SIG-M5 (cell line): ENCODE results near the gene DNASE1L1.

Source experiments
- DNase-seq: peaks from one replicate; lab custom pipeline; 2025; lab: John Stamatoyannopoulos, UW

Gene DNASE1L1

GRCh38 chrX:154436374-154436982, 27.4 kb upstream of the DNASE1L1 start:
- DNase-seq: no peak

DNA sequence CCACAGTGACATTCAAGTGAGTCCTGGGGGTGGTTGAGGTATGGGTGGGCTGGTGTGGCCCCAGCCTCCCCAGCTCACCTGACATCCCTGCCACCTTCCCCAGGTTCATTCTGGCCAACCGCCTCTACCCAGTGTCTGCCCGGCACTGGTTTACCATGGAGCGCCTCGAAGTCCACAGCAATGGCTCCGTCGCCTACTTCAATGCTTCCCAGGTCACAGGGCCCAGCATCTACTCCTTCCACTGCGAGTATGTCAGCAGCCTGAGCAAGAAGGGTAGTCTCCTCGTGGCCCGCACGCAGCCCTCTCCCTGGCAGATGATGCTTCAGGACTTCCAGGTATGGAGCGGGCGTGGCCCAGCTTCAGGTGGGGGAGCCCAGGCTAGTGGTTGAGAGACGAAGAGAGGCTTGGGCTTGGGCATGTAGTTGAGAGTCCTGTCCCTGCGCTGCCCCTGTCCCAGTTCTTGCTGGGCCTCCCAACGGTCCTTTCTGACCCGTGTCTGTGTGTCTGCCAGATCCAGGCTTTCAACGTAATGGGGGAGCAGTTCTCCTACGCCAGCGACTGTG, 26.2 kb upstream of the DNASE1L1 start:
- no peak for DNase-seq

DNA sequence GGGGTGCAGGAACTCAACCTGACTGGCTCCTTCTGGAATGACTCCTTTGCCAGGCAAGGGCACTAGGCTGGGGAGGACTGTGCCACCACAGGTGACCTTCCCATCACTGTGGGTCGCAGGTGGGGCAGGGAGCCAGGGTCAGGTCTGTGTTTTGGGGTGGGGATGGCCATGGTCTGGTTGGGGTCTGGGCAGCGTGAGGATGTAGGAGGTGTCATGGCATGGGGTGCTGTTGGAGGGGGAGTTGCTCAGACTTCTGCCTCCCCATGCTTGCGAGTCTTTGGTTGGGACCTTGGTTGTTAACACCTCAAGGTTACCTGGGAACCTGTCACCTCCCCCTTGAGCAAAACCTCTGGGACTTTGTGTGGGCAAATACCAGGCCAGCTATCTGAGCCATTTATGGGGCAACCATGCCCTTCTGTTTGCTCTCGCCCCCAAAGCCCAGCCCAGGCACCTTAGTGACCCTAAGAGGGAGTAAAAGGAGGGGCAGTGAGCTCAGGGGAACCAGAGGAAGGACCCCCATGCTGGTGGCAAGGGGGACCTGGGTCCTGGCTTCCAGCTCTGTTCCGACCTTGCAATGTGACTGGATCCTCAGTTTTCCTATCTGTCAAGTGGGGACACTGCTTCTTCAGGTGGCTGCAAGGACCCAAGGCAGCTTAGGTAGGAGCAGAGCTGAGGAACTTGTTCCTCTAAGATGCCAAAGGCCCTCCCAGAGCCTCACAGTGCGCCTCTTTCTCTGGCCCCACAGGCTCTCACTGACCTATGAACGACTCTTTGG, 25.5 kb upstream of the DNASE1L1 start:
- no peak for DNase-seq

- no peak for DNase-seq
Observed at GRCh38 chrX:154433605-154434004, 24.6 kb upstream of the DNASE1L1 start.

GRCh38 chrX:154432210-154432609, 23.2 kb upstream of the DNASE1L1 start:
- no peak for DNase-seq

- no peak for DNase-seq
Observed at GRCh38 chrX:154431341-154431740, 22.3 kb upstream of the DNASE1L1 start.

DNA sequence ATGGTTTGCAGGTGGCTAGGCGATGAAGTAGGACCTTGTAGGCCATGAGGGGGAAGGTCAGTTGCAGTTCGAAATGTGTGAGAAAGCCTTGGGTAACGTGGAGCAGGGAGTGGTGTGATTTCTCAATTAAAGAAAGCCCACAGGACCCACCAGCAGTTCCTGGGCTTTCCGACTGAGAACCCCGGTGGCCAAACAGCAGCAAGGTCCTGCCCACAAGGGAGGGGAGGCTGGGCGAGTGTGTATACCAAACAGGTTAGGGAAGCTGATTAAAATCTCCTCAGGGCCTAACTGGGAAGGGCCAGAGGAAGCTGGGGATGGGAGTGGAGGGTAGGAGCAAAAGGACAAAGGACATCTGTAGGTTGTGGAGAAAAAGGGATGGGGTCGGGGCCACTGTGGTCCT, 21.9 kb upstream of the DNASE1L1 start:
- no peak for DNase-seq

DNA sequence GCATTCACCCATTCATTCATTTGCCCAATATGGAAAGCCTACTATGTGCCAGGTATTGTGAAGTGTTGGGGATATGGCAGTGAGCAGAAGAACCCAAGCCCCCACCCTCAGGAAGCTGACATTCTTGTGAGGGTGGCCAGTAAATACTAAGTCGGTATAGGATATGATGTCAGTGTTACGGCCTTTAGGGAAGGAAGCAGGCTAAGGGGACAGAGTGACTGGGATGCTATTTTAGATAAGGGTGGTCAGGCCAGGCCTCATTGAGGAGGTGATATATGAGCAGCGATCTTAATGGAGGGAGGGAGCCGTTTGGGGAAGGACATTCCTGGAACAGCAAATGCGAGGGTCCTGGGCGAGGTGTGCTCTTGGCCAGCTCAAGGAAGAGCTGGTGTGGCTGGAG, 21.4 kb upstream of the DNASE1L1 start:
- no peak for DNase-seq

- no peak for DNase-seq
Observed at GRCh38 chrX:154429711-154430110, 20.7 kb upstream of the DNASE1L1 start.

DNA sequence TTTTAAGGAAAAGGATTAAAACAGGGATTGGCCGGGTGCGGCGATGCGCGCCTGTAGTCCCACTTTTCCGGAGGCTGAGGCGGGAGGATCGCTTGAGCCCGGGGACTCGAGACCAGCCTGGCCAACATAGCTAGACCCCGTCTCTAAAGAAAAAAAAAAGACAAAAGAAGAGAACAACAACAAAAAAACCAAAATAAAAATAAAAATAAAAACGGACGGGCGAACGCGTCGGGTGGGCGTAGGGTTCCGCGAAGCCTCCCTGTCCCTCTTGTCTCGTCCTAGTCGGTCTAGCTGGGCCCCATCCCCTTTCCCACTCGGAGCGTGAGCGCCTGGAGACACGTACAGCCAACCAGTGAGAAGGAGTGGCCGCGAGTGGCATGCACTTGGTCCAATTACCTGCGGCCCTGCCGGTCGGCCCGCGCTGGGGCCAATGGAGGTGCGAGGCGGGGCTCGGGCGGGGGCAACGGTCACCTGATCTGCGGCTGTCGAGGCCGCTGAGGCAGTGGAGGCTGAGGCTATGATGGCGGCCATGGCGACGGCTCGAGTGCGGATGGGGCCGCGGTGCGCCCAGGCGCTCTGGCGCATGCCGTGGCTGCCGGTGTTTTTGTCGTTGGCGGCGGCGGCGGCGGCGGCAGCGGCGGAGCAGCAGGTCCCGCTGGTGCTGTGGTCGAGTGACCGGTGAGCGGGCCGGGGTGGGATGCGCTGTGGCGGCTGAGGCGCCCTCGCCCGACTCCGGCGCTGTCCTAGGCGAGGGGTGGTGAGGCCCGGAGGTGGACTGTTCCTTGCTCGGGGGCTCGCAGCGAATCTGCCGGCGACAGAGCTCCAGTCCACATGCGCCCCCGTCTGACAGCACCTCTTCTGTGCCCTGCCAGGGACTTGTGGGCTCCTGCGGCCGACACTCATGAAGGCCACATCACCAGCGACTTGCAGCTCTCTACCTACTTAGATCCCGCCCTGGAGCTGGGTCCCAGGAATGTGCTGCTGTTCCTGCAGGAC, 19.4 kb upstream of the DNASE1L1 start, which contains the start of gene ATP6AP1:
TSS of gene ATP6AP1 (plus strand) at position 502 of the 996 bp plus-strand sequence. CDS start at position 518, 16 bp downstream.
- peak; percentile 55 for DNase-seq

DNA sequence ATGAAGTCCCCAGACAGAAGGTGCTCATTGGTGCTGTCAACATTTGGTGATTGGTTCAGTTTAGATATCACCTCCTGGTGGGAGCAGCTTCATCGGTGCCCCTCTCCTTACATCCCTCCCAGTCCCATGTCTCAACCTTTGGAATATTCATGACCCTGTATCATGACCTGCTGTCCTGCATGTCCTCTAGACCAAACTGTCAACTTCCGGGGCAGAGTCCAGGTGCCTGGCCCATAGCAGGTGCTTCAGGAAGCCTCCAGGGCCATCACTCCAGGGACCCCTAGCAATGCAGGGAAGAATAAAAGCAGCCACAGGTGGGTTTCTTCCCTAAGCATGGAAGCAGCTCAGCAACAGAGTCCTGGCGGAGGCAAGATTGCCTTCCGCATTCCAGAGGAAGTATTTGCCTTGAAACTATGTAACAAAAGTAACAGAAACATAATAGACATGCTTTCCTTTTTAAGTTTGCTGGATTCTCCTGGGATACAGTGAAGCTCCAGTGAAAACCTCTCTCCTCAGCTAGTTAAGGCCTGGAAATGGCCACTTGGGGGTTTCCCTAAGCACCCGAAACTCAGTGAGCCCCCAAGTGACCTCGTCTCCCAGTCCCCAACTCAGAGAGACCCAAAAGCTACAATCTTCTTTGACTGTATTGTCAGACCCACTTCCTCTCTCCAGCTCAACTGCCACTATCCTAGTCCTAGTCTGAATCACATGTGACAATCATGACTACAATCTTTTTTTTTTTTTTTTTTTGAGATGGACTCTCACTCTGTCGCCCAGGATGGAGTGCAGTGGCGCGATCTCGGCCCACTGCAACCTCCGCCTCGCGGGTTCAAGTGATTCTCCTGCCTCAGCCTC, 18.1 kb upstream of the DNASE1L1 start:
- DNase-seq: peak; percentile 1

DNA sequence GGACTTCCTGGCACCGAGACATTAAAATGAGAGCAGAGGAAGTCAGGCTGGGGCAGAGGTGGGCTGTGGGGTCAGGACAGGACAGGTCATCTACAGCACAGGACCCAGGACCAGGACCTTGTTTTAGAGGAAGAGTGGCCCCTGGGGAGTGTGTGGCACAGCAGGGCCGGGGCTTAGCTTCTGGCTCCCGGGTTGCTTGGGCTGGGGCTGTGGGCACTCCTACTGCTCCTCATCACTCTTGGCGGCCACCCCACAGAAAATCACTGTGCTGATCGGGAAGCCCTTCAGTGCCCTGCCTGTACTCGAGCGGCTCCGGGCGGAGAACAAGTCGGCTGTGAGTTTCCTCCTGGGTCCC, 11.3 kb upstream of the DNASE1L1 start:
- no peak for DNase-seq

DNA sequence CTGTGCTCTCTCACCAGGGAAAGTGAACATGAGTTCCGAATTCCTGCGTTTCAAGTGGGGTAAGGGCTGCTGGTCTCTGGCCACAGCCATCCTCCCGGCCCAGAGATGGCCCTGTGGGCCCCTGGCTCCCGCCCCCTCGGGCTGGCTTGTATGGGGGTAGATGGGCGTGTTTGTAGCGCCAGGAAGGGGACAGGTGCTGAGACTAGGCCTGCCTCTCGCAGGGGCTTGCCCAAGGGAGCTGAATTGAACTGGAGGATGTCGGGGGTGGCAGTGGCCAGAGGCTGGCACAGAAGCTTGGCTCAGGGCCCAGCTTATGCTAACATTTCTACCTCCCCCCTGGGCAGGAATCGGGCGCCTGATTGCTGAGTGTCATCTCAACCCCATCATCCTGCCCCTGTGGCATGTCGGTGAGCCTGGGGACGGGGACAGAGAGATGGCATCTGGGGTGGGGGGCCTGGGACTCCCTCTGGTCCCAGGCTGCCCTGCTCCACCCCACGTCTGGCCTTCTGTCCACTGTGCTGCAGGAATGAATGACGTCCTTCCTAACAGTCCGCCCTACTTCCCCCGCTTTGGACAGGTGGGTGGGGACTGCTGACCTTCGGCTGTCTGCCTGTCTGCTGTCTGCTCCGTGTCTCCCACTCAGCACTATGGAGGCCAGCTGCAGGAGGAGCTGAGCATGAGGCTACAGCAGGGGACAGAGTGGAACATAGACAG, 10.8 kb upstream of the DNASE1L1 start:
- DNase-seq: no peak

DNA sequence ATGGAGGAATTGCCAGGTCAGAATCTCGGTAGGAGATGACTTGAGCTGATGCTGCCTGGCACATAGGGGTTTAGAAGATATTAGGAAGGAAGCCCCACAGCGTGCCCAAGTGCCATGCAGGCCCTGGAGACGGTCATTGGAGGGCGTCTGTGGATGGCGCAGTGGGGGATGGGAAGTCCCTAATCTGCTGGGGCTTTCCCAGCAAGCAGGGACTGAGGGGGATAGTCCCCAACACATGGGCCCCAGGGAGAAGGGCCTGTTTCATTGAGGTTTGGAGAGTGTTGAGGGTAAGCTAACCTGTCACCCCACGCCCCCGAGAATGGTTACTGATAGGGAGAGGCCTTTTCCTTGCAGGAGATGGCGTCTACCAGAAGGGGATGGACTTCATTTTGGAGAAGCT, 10.1 kb upstream of the DNASE1L1 start:
- no peak for DNase-seq

DNA sequence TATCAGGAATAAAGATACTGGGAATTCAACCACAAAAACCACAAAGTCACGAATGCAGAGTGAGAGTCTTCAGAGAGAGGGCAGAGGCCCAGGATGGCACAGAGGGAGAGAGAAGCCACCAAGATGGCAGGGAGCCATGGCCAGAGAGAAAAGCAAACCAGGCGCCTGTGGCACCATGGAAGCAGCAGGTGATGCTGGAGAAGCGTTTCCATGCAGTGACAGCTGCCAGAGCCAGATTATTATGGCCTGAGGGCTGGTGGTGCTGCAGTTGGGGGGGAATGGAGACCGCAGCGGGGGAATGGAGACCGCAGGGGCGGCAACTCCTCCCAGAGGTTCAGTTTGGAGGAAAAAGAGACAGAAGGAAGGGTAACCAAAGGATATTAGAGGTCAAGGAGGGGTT, 8.1 kb upstream of the DNASE1L1 start:
- DNase-seq: no peak

DNA sequence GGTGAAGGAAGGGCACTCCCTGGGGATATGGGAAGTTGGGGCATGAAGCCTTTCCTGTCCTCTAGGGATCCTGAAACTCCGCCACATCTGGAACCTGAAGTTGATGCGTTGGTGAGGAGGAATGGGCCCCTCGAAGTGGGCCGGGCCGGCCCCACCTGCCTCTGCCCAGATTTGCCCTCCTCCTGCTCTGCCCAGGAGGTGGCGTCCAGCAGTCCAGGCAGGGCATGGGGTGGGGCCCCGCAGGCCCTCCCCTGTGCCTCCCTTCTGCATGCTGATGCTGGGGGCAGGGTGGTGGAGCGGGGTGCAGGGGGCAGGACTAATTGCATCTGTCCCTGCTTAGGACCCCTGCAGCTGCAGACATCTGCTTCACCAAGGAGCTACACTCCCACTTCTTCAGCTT, 4.1 kb upstream of the DNASE1L1 start:
- no peak for DNase-seq

GRCh38 chrX:154412468-154412867, 3.4 kb upstream of the DNASE1L1 start:
- DNase-seq: no peak

- DNase-seq: no peak
Observed at GRCh38 chrX:154411981-154412340, 2.9 kb upstream of the DNASE1L1 start.

DNA sequence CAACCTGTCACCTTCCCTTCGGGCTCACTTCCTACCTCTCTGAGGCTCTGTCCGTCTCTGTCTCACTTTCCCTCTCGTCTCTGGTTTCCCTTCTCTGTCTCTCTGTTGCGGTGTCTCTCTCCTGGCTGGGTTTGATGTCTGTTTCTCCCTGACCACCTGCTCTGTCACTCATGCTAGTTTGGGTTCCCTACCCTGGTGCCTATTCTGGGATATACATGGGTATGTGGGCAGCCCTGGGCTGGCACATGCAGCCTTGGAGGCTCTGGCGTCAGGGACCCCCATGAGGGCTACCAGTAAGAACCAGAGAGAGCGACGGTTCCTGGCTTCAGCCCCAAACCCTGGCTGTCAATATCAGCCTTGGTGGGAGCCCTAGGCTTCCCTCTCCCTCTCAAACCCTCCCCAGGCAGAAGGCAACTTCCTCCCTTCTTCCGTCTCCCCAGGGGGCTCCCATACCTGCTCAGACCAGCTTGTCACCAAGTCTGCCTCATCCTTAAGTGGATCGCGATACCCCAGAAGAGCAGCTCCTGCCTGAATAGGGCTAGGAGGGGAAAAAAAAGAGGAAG, 314 bp downstream of the DNASE1L1 start:
- DNase-seq: no peak

GRCh38 chrX:154404625-154405192, 4.3 kb downstream of the DNASE1L1 start:
- DNase-seq: no peak
